Measurements from ENCODE around the gene ITIH4. TPM values are rescaled to one million over a fixed set of nuclear protein-coding genes. Genes with fewer than 3 reads are reported as not detected.

The ITIH4 gene
- total RNA-seq, 1 experiment from 2014 or later = 4.1 TPM

DNA sequence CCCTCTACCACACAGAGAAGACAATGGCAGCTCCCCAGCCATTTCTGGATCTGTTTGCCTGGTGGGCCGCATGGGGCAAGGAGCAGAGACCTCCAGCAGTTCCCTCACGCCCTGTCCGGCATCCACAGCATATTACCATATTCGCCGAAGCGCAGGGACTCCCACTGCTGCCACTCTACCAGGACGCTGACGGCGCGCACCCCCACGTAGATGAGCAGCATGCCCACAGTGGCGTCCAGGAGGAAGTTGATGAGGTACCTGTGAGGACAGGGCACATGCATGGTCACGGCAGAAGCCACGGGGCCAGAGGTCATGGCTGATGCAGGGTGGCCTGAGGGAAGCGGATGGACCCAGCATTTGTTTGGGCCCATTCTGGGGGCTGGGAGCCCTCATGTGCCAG is 19.2 kb upstream of the ITIH4 start:
- TF ChIP-seq, protein P1, sequence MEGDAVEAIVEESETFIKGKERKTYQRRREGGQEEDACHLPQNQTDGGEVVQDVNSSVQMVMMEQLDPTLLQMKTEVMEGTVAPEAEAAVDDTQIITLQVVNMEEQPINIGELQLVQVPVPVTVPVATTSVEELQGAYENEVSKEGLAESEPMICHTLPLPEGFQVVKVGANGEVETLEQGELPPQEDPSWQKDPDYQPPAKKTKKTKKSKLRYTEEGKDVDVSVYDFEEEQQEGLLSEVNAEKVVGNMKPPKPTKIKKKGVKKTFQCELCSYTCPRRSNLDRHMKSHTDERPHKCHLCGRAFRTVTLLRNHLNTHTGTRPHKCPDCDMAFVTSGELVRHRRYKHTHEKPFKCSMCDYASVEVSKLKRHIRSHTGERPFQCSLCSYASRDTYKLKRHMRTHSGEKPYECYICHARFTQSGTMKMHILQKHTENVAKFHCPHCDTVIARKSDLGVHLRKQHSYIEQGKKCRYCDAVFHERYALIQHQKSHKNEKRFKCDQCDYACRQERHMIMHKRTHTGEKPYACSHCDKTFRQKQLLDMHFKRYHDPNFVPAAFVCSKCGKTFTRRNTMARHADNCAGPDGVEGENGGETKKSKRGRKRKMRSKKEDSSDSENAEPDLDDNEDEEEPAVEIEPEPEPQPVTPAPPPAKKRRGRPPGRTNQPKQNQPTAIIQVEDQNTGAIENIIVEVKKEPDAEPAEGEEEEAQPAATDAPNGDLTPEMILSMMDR (IDR thresholded peaks at IDR 0.05; ENCODE audit: insufficient read depth in 1 of 2, low read depth in 1 of 2, low read length in 1 of 2, severe bottlenecking in 1 of 2, unreplicated experiment in 1 of 2) = no peak
- Histone ChIP-seq H3K36me3 (ENCODE audit: control insufficient read depth, insufficient read depth, low read length) (peaks cover 2% of the 10 kb centered on the region; the same call in 1 of the 2 replicates), H3K9me3 (no peaks in the 10 kb centered on the region), H3K27me3 (replicated peaks; ENCODE audit: control insufficient read depth, insufficient read depth, low read length) (no peaks in the 10 kb centered on the region), H3K4me1 (no peaks in the 10 kb centered on the region), H3K4me3 (ENCODE audit: low read depth, low read length) (no peak overlapping the region)
- ChIA-PET CTCF (no interaction called here), POLR2A (no interaction called here)
- H3K9me3 Mint-ChIP-seq (ENCODE audit: unreplicated experiment) = no peaks in the 10 kb centered on the region
- BruUV-seq (replicated peaks) = no TSS peak
- no peak overlapping the region for H3K4me3 Mint-ChIP-seq (ENCODE audit: unreplicated experiment)
- peaks cover 11% of the 10 kb centered on the region for H3K4me1 Mint-ChIP-seq (ENCODE audit: low read depth, unreplicated experiment)
- H3K36me3 Mint-ChIP-seq (ENCODE audit: insufficient read depth, unreplicated experiment) = peaks cover 6% of the 10 kb centered on the region
- H3K27ac Mint-ChIP-seq (ENCODE audit: unreplicated experiment) = no peak overlapping the region
- no peak for DNase-seq
- intact Hi-C loops (cut with micrococcal nuclease; ENCODE audit: unreplicated experiment) = loop anchor here (2.0 to 5.0 kb wide), 2 partner anchors 43 to 55 kb away; no protein-coding TSS in a partner anchor
- H3K27me3 Mint-ChIP-seq (ENCODE audit: insufficient read depth, unreplicated experiment) = no peaks in the 10 kb centered on the region

DNA sequence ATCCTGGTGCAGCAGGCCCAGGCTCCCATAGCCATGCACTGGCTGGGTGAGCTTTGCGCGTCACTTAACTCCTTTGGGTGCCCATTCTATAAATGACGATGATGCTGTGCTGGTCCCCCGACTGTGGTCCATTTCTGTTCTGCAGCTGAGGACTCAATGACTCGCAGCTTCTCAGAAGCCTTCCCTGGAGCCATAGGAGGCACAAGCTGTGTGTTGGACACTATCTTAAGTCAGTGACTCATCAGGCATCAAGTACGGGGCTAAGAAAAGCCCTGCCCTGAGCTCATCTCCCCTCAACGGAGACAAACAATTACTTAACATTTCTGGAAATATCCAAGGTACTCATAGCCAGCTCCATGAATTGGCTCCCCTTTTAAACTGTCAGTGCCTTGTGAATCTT is 18.1 kb upstream of the ITIH4 start:
- H3K27me3 ChIP-seq (replicated peaks; ENCODE audit: control insufficient read depth, insufficient read depth, low read length) = no peaks in the 10 kb centered on the region
- Mint-ChIP-seq H3K27me3 (ENCODE audit: insufficient read depth, unreplicated experiment) (no peaks in the 10 kb centered on the region), H3K4me1 (ENCODE audit: low read depth, unreplicated experiment) (peaks cover 11% of the 10 kb centered on the region), H3K4me3 (ENCODE audit: unreplicated experiment) (no peak overlapping the region), H3K27ac (ENCODE audit: unreplicated experiment) (no peak overlapping the region), H3K36me3 (ENCODE audit: insufficient read depth, unreplicated experiment) (peaks cover 6% of the 10 kb centered on the region), H3K9me3 (ENCODE audit: unreplicated experiment) (no peaks in the 10 kb centered on the region)
- no TSS peak for BruUV-seq (replicated peaks)
- intact Hi-C loops (cut with micrococcal nuclease; ENCODE audit: unreplicated experiment) = no loop called here
- no peak overlapping the region for H3K4me3 ChIP-seq (ENCODE audit: low read depth, low read length)
- no peaks in the 10 kb centered on the region for H3K4me1 ChIP-seq
- POLR2A ChIA-PET = no interaction called here
- H3K9me3 ChIP-seq = no peaks in the 10 kb centered on the region
- CTCF ChIA-PET = interaction anchor here (0.6 kb wide), 2 partner anchors 147 to 753 kb away, joined by 3 to 5 read pairs; no protein-coding TSS in a partner anchor
- peaks cover 2% of the 10 kb centered on the region; the same call in 1 of the 2 replicates for H3K36me3 ChIP-seq (ENCODE audit: control insufficient read depth, insufficient read depth, low read length)
- no peak for DNase-seq
- TF ChIP-seq, protein P1 (IDR thresholded peaks at IDR 0.05; ENCODE audit: insufficient read depth in 1 of 2, low read depth in 1 of 2, low read length in 1 of 2, severe bottlenecking in 1 of 2, unreplicated experiment in 1 of 2) = no peak

DNA sequence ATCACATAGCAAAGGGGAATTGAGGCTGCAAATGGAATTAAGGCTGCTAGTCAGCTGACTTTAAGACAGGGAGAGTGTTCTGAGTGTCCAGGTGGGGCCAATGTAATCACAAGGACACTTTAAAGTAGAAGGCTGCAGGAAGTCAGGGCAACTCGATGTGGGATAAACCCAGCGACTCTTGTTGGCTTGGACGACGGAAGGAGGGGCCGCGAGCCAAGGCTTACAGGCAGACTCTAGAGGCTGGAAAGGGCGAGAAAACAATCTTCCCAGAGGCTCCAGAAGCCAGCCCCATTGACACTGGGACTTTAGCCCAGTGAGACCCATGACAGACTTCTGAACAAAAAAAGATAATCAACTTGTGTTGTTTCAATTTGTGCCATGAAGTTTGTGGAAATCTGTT is 17.3 kb upstream of the ITIH4 start:
- Mint-ChIP-seq H3K4me1 (ENCODE audit: low read depth, unreplicated experiment) (peaks cover 9% of the 10 kb centered on the region), H3K27ac (ENCODE audit: unreplicated experiment) (no peak overlapping the region), H3K9me3 (ENCODE audit: unreplicated experiment) (no peaks in the 10 kb centered on the region), H3K36me3 (ENCODE audit: insufficient read depth, unreplicated experiment) (peaks cover 6% of the 10 kb centered on the region), H3K27me3 (ENCODE audit: insufficient read depth, unreplicated experiment) (no peaks in the 10 kb centered on the region), H3K4me3 (ENCODE audit: unreplicated experiment) (no peak overlapping the region)
- no peak overlapping the region for H3K4me3 ChIP-seq (ENCODE audit: low read depth, low read length)
- H3K27me3 ChIP-seq (replicated peaks; ENCODE audit: control insufficient read depth, insufficient read depth, low read length) = no peaks in the 10 kb centered on the region
- no peaks in the 10 kb centered on the region for H3K4me1 ChIP-seq
- TF ChIP-seq, protein P1 (IDR thresholded peaks at IDR 0.05; ENCODE audit: insufficient read depth in 1 of 2, low read depth in 1 of 2, low read length in 1 of 2, severe bottlenecking in 1 of 2, unreplicated experiment in 1 of 2) = no peak
- ChIA-PET CTCF (interaction anchor here (0.6 kb wide), 2 partner anchors 105 to 754 kb away, joined by 3 read pairs; no protein-coding TSS in a partner anchor), POLR2A (no interaction called here)
- H3K36me3 ChIP-seq (ENCODE audit: control insufficient read depth, insufficient read depth, low read length) = peaks cover 2% of the 10 kb centered on the region; the same call in 1 of the 2 replicates
- DNase-seq = no peak
- intact Hi-C loops (cut with micrococcal nuclease; ENCODE audit: unreplicated experiment) = no loop called here
- no TSS peak for BruUV-seq (replicated peaks)
- no peaks in the 10 kb centered on the region for H3K9me3 ChIP-seq
